Hematopoietic multipotent progenitor cell treated with erythropoietin and hydrocortisone succinate and interleukin-3 and kit ligand, for 8 days (in vitro differentiated cells): ENCODE data around the gene FAM221B.

Experiments used
- DNase-seq: peaks from one replicate; pipeline ENCODE4 v3.0.0-alpha.2; 2015

Gene FAM221B

GRCh38 chr9:35828716-35829083 is at the start of gene FAM221B:
Gene FAM221B (minus strand): TSS chr9:35828732. CDS start chr9:35826161, 2,571 bp downstream.
- DNase-seq = no peak

GRCh38 chr9:35872505-35872904 is 44.0 kb upstream of the FAM221B start:
- no peak for DNase-seq

GRCh38 chr9:35871545-35871944 is 43.0 kb upstream of the FAM221B start:
- no peak for DNase-seq

- DNase-seq = no peak
Observed at GRCh38 chr9:35870351-35870923, 41.9 kb upstream of the FAM221B start, which contains the start of gene OR13J1. Gene OR13J1 (minus strand): TSS chr9:35870401. CDS start chr9:35870401, 0 bp downstream.

GRCh38 chr9:35869621-35870216 is 41.2 kb upstream of the FAM221B start:
- DNase-seq = no peak

GRCh38 chr9:35868933-35869332 is 40.4 kb upstream of the FAM221B start:
- no peak for DNase-seq

- no peak for DNase-seq
Observed at GRCh38 chr9:35867538-35867937, 39.0 kb upstream of the FAM221B start.

- DNase-seq = no peak
Observed at GRCh38 chr9:35864695-35865255, 36.2 kb upstream of the FAM221B start.

- DNase-seq = no peak
Observed at GRCh38 chr9:35863583-35863982, 35.1 kb upstream of the FAM221B start.

- DNase-seq = no peak
Observed at GRCh38 chr9:35862328-35862727, 33.8 kb upstream of the FAM221B start.

GRCh38 chr9:35861161-35861897 is 32.8 kb upstream of the FAM221B start:
- DNase-seq = no peak

GRCh38 chr9:35859990-35860339 is 31.4 kb upstream of the FAM221B start:
- no peak for DNase-seq

GRCh38 chr9:35859310-35859989 is 30.9 kb upstream of the FAM221B start:
- peak; percentile 53 for DNase-seq

GRCh38 chr9:35858458-35858857 is 29.9 kb upstream of the FAM221B start:
- no peak for DNase-seq

- DNase-seq = no peak
Observed at GRCh38 chr9:35856882-35857281, 28.4 kb upstream of the FAM221B start.

- DNase-seq = no peak
Observed at GRCh38 chr9:35856206-35856605, 27.7 kb upstream of the FAM221B start.

GRCh38 chr9:35854091-35854762 is 25.7 kb upstream of the FAM221B start:
- DNase-seq = no peak

- no peak for DNase-seq
Observed at GRCh38 chr9:35852876-35853865, 24.6 kb upstream of the FAM221B start.

GRCh38 chr9:35852267-35852815 is 23.8 kb upstream of the FAM221B start:
- no peak for DNase-seq

GRCh38 chr9:35847792-35848572 is 19.4 kb upstream of the FAM221B start:
- DNase-seq = no peak
